Transverse colon (tissue), 4 donors: Measurements from ENCODE around the gene NTHL1.

Experiments used
- CTCF ChIP-seq, 5 experiments: fragments of 200-600 bp in 3 of 5; fragments of 450-650 bp in 2 of 5; sonication (generic) in 3 of 5; IDR thresholded peaks; 1 replicate in 2 of 5; 2 replicates in 3 of 5; pipeline ENCODE4 v1.5.1; 2016 to 2017; ENCODE audit warnings: antibody characterized with exemption in 5 of 5, inconsistent platforms in 3 of 5, mild to moderate bottlenecking in 2 of 5, moderate library complexity in 1 of 5
- EP300 ChIP-seq: sonication (generic); formaldehyde crosslinking; IDR thresholded peaks from one replicate; pipeline ENCODE4 v1.6.1; 2017; ENCODE audit warnings: antibody characterized with exemption, low read depth
- POLR2A ChIP-seq: fragments of 450-650 bp; IDR thresholded peaks from one replicate; pipeline ENCODE4 v1.6.1; 2016; ENCODE audit warnings: antibody characterized with exemption, mild to moderate bottlenecking, moderate library complexity
- POLR2AphosphoS5 ChIP-seq, 3 donors: sonication (generic); formaldehyde crosslinking; IDR thresholded peaks; one replicate each; pipeline ENCODE4 v1.6.1; 2016; ENCODE audit warnings: antibody characterized with exemption in 3 of 3

DNA sequence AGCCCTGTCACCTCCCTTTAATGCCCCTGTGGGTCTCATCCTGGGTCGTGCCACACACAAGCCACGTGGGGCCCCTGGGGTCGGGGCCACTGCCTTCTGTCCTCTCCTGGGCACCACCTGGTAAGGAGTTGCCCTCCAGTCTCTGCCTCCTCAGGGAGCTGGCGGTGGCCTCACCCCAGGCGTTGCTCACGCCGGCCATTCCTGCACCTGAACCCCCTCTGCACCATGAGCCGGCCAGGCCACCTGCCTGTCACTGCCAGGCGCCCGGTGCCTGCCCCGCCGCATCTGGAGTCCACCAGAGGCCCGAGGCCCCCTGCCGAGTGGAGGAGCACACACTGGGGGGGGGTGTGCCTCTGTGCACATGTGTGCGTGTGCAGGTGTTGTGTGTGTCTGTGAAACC is 10.5 kb downstream of the NTHL1 start:
- TF ChIP-seq CTCF (IDR thresholded peaks at IDR 0.05) (no peak), EP300 (no peak), POLR2A (no peak), POLR2AphosphoS5 (IDR thresholded peaks at IDR 0.05) (no peak)
